Calu3 (cell line): Measurements from ENCODE around the gene GOT1. TPM values are rescaled to one million over a fixed set of nuclear protein-coding genes. Genes with fewer than 3 reads are reported as not detected.

ENCODE experiments used
- BruUV-seq: library from RNA; stranded (reverse); fragments of 400-500 nt; replicated peaks from 2 replicates; lab custom pipeline; 2021; lab: Mats Ljungman, UMichigan
- CTCF ChIA-PET: fragments of 300-600 bp; sonication (Branson Sonifier 250); formaldehyde crosslinking; loops from one replicate; lab custom pipeline; 2022; ENCODE audit warnings: antibody characterized with exemption; lab: Charles Lee
- DNase-seq: peaks from one replicate; pipeline ENCODE4 v3.0.0; 2022
- H3K27ac Mint-ChIP-seq: one replicate; pipeline ENCODE4 v1.8.0; 2022; ENCODE audit warnings: mixed read lengths; ENCODE audit not compliant: unreplicated experiment
- H3K27me3 Mint-ChIP-seq: one replicate; pipeline ENCODE4 v1.8.0; 2022; ENCODE audit warnings: mixed read lengths; ENCODE audit not compliant: unreplicated experiment
- H3K36me3 Mint-ChIP-seq: one replicate; pipeline ENCODE4 v1.8.0; 2022; ENCODE audit warnings: mild to moderate bottlenecking, moderate library complexity, mixed read lengths; ENCODE audit not compliant: insufficient read depth, unreplicated experiment
- H3K4me1 Mint-ChIP-seq: one replicate; pipeline ENCODE4 v1.8.0; 2022; ENCODE audit warnings: mild to moderate bottlenecking, low read depth, mixed read lengths; ENCODE audit not compliant: unreplicated experiment
- H3K4me3 Mint-ChIP-seq: one replicate; pipeline ENCODE4 v1.8.0; 2022; ENCODE audit warnings: mild to moderate bottlenecking, low read depth, moderate library complexity, mixed read lengths; ENCODE audit not compliant: unreplicated experiment
- H3K9me3 Mint-ChIP-seq: one replicate; pipeline ENCODE4 v1.8.0; 2022; ENCODE audit warnings: low read depth, mixed read lengths; ENCODE audit not compliant: unreplicated experiment
- CTCF ChIP-seq: fragments of 200-600 bp; IDR thresholded peaks from one replicate; pipeline ENCODE4 v1.8.0; 2022; ENCODE audit warnings: antibody characterized with exemption; ENCODE audit not compliant: unreplicated experiment
- intact Hi-C: fragments of 100-400 bp; cut with micrococcal nuclease; formaldehyde crosslinking; loops from one replicate; pipeline ENCODE4 v1.10.0; 2022; ENCODE audit not compliant: unreplicated experiment
- total RNA-seq: library from RNA; stranded (reverse); gene quantifications from 2 replicates; pipeline ENCODE4 v1.2.3, GENCODE V29; 2022

The GOT1 gene
- total RNA-seq, 1 experiment from 2014 or later, result 35.6 TPM

- intact Hi-C loops, result no loop called here
- H3K36me3 Mint-ChIP-seq, result no peaks in the 10 kb centered on the region
- CTCF ChIA-PET, result no interaction called here
- no peaks in the 10 kb centered on the region for H3K27me3 Mint-ChIP-seq
- H3K9me3 Mint-ChIP-seq, result no peaks in the 10 kb centered on the region
- no peak for DNase-seq
- H3K4me3 Mint-ChIP-seq, result no peak overlapping the region
- no TSS peak for BruUV-seq
- H3K27ac Mint-ChIP-seq, result no peak overlapping the region
- no peaks in the 10 kb centered on the region for H3K4me1 Mint-ChIP-seq
- TF ChIP-seq CTCF, result no peak
Measured at GRCh38 chr10:99347672-99348071, 82.8 kb downstream of the GOT1 start.

Other genes with a start within 250 kb of the GOT1 start
- gene HPSE2, start 194.8 kb downstream of the GOT1 start, total RNA-seq, result not detected in 2 replicates
- 5.8 and 6.3 TPM in 2 replicates for gene CNNM1, start 101.3 kb downstream of the GOT1 start, total RNA-seq
- gene NKX2-3, start 102.3 kb upstream of the GOT1 start, total RNA-seq, result not detected in 2 replicates
- 24.2 and 28.3 TPM in 2 replicates for gene SLC25A28, start 189.8 kb upstream of the GOT1 start, total RNA-seq
- 6.3 and 7.4 TPM in 2 replicates for gene ENTPD7, start 228.9 kb upstream of the GOT1 start, total RNA-seq